ENCODE results near the gene CHD2.

- TF ChIP-seq EZH2 (IDR thresholded peaks at IDR 0.05; ENCODE audit: borderline replicate concordance, low read length), result no peak
- TF ChIP-seq, protein P1, sequence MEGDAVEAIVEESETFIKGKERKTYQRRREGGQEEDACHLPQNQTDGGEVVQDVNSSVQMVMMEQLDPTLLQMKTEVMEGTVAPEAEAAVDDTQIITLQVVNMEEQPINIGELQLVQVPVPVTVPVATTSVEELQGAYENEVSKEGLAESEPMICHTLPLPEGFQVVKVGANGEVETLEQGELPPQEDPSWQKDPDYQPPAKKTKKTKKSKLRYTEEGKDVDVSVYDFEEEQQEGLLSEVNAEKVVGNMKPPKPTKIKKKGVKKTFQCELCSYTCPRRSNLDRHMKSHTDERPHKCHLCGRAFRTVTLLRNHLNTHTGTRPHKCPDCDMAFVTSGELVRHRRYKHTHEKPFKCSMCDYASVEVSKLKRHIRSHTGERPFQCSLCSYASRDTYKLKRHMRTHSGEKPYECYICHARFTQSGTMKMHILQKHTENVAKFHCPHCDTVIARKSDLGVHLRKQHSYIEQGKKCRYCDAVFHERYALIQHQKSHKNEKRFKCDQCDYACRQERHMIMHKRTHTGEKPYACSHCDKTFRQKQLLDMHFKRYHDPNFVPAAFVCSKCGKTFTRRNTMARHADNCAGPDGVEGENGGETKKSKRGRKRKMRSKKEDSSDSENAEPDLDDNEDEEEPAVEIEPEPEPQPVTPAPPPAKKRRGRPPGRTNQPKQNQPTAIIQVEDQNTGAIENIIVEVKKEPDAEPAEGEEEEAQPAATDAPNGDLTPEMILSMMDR (IDR thresholded peaks at IDR 0.05; ENCODE audit: low read length), result no peak
These were observed 3.5 kb downstream of the CHD2 start for GRCh38 chr15:92903631-92903965.

Measured in OCI-LY1 (cell line).